HepG2 (cell line): ENCODE results near the gene CACNG5. TPM values are rescaled to one million over a fixed set of nuclear protein-coding genes. Genes with fewer than 3 reads are reported as not detected.
A peak's percentile ranks its signal among the peaks of the same experiment; 100 is the strongest.

Source experiments
- ATAC-seq: fragments of 200-7000 bp; cut with Tn5 transposase; 3 replicates; pipeline ENCODE4 v1.9.1; 2020; ENCODE audit warnings: mild to moderate bottlenecking, moderate library complexity
- BruUV-seq: library from RNA; stranded (reverse); fragments of 400-500 nt; replicated peaks from 2 replicates; lab custom pipeline; 2021; lab: Mats Ljungman, UMichigan
- CTCF ChIA-PET: fragments of 300-600 bp; formaldehyde crosslinking; extraction: SDS; loops from one replicate; lab custom pipeline; 2021; ENCODE audit warnings: low total read pairs, inconsistent platforms, low intra/inter-chr PET ratio; lab: Yijun Ruan, JAX
- POLR2A ChIA-PET: fragments of 350-600 bp; sonication (Branson Sonifier 250); formaldehyde crosslinking; loops from one replicate; lab custom pipeline; 2020; ENCODE audit warnings: antibody characterized with exemption, inconsistent platforms; lab: Yijun Ruan, JAX
- DNase-seq: peaks from one replicate; pipeline ENCODE4 v3.0.0-alpha.2; 2015; ENCODE audit warnings: low spot score
- FAIRE-seq: peaks from 3 replicates; lab custom pipeline; 2011; peaks lifted over from hg19 to GRCh38; lab: Jason Lieb, UNC
- H2AFZ ChIP-seq: one replicate; pipeline ENCODE4 v1.6.1; 2011; ENCODE audit warnings: low read length, inconsistent platforms
- H3K27ac ChIP-seq: fragments of 300-600 bp; 3 replicates; pipeline ENCODE4 v1.8.0; 2011; ENCODE audit warnings: mixed run types, mild to moderate bottlenecking, mixed read lengths, low read length, inconsistent platforms; ENCODE audit not compliant: insufficient read depth; ENCODE audit errors: extremely low read length
- H3K27me3 ChIP-seq, 2 experiments: fragments of 200-600 bp in 1 of 2; 2 replicates in 1 of 2; 3 replicates in 1 of 2; pipeline versions ENCODE4 v1.6.0 to v1.8.0; 2011; ENCODE audit warnings: low read length in 2 of 2, mild to moderate bottlenecking in 2 of 2, moderate library complexity in 2 of 2, inconsistent platforms in 1 of 2; ENCODE audit not compliant: insufficient read depth in 2 of 2, control insufficient read depth in 1 of 2
- H3K36me3 ChIP-seq, 2 experiments: fragments of 200-600 bp in 1 of 2; replicated peaks in 1 of 2; 2 replicates in 1 of 2; 3 replicates in 1 of 2; pipeline versions ENCODE4 v1.5.1 to v1.8.0; 2011; ENCODE audit warnings: low read length in 2 of 2, inconsistent platforms in 1 of 2; ENCODE audit not compliant: insufficient read depth in 2 of 2, control insufficient read depth in 1 of 2
- H3K4me1 ChIP-seq: 2 replicates; pipeline ENCODE4 v1.5.1; 2012; ENCODE audit warnings: low read length, inconsistent platforms; ENCODE audit not compliant: insufficient read depth
- H3K4me2 ChIP-seq: 2 replicates; pipeline ENCODE4 v1.6.0; 2011; ENCODE audit warnings: low read depth, low read length, inconsistent platforms
- H3K4me3 ChIP-seq, 3 experiments: fragments of 200-600 bp in 1 of 3; sonication (generic), shearing (Covaris generic) in 1 of 3; replicated peaks in 1 of 3; 2 replicates each; pipeline ENCODE4 v1.5.1; 2011 to 2016; ENCODE audit warnings: low read length in 3 of 3, inconsistent platforms in 2 of 3, low read depth in 2 of 3, mild to moderate bottlenecking in 2 of 3, control low read depth in 1 of 3, mixed read lengths in 1 of 3; ENCODE audit not compliant: insufficient read depth in 1 of 3
- H3K79me2 ChIP-seq: one replicate; pipeline ENCODE4 v1.6.1; 2011; ENCODE audit warnings: low read length, inconsistent platforms; ENCODE audit not compliant: insufficient read depth
- H3K9ac ChIP-seq: 2 replicates; pipeline ENCODE4 v1.6.0; 2011; ENCODE audit warnings: mild to moderate bottlenecking, low read depth, low read length, inconsistent platforms; ENCODE audit not compliant: insufficient read depth
- H3K9me3 ChIP-seq: 2 replicates; pipeline ENCODE4 v1.5.1; 2012; ENCODE audit warnings: mild to moderate bottlenecking, low read length
- H4K20me1 ChIP-seq: 2 replicates; pipeline ENCODE4 v1.6.0; 2011; ENCODE audit warnings: inconsistent platforms, mild to moderate bottlenecking, low read length, moderate library complexity; ENCODE audit not compliant: insufficient read depth
- ARHGAP35 ChIP-seq: sonication (generic); formaldehyde crosslinking; IDR thresholded peaks from 2 replicates; pipeline ENCODE4 v1.9.0; 2022; ENCODE audit warnings: mild to moderate bottlenecking, inconsistent platforms, moderate library complexity, missing genetic modification reagents, borderline replicate concordance
- GRHL1 ChIP-seq: sonication (generic); formaldehyde crosslinking; conservative IDR thresholded peaks from 2 replicates; pipeline ENCODE4 v1.8.0; 2022; ENCODE audit warnings: missing genetic modification reagents
- HNF4A ChIP-seq: sonication (generic); formaldehyde crosslinking; IDR thresholded peaks from 2 replicates; pipeline ENCODE4 v1.4.0; 2020; ENCODE audit warnings: missing genetic modification reagents
- KLF6 ChIP-seq: IDR thresholded peaks from 2 replicates; pipeline ENCODE4 v1.8.0; 2016; ENCODE audit warnings: missing biosample characterization, missing genetic modification reagents
- LBX2 ChIP-seq: sonication (generic); formaldehyde crosslinking; IDR thresholded peaks from 2 replicates; pipeline ENCODE4 v1.5.0; 2020; ENCODE audit warnings: missing genetic modification reagents, mild to moderate bottlenecking, borderline replicate concordance
- MAZ ChIP-seq, 2 experiments: sonication (generic) in 1 of 2; formaldehyde crosslinking in 1 of 2; IDR thresholded peaks; 2 replicates each; pipeline versions ENCODE4 v1.5.0 to v1.6.1; 2012 to 2020; ENCODE audit warnings: low read depth in 2 of 2, mild to moderate bottlenecking in 2 of 2, borderline replicate concordance in 1 of 2, improper control_type of control experiment in 1 of 2, low read length in 1 of 2, missing genetic modification reagents in 1 of 2, moderate library complexity in 1 of 2
- PHF21A ChIP-seq: sonication (generic); formaldehyde crosslinking; IDR thresholded peaks from 2 replicates; pipeline ENCODE4 v1.5.0; 2020; ENCODE audit warnings: mild to moderate bottlenecking, missing genetic modification reagents
- SALL1 ChIP-seq: sonication (generic); formaldehyde crosslinking; IDR thresholded peaks from 2 replicates; pipeline ENCODE4 v1.8.0; 2022; ENCODE audit warnings: mild to moderate bottlenecking, missing genetic modification reagents
- TAF15 ChIP-seq: fragments of 200-400 bp; formaldehyde crosslinking; IDR thresholded peaks from one replicate; pipeline ENCODE4 v1.6.1; 2018; ENCODE audit warnings: mild to moderate bottlenecking, low read depth, low read length; ENCODE audit not compliant: poor library complexity, severe bottlenecking
- ZBTB3 ChIP-seq: sonication (generic); formaldehyde crosslinking; IDR thresholded peaks from 2 replicates; pipeline ENCODE4 v1.4.0; 2020; ENCODE audit warnings: low read depth, mild to moderate bottlenecking, moderate library complexity, missing genetic modification reagents, borderline replicate concordance
- ZIK1 ChIP-seq: sonication (generic); formaldehyde crosslinking; IDR thresholded peaks from 2 replicates; pipeline ENCODE4 v1.5.0; 2020; ENCODE audit warnings: mild to moderate bottlenecking, low read depth, missing genetic modification reagents, borderline replicate concordance
- ZNF282 ChIP-seq: fragments of 450-650 bp; IDR thresholded peaks from 2 replicates; pipeline ENCODE4 v1.6.1; 2018; ENCODE audit not compliant: partially characterized antibody
- ZNF616 ChIP-seq: sonication (generic); formaldehyde crosslinking; IDR thresholded peaks from 2 replicates; pipeline ENCODE4 v1.5.0; 2020; ENCODE audit warnings: low read depth, mild to moderate bottlenecking, missing genetic modification reagents
- ZNF709 ChIP-seq: sonication (generic); formaldehyde crosslinking; IDR thresholded peaks from 2 replicates; pipeline ENCODE4 v1.5.0; 2020; ENCODE audit warnings: mild to moderate bottlenecking, missing genetic modification reagents
- WGBS: methylation state at CpG from one replicate; pipeline ENCODE4 v1.1.6; 2017; ENCODE audit warnings: low lambda C conversion rate; 5-methylcytosine and 5-hydroxymethylcytosine counted together
- in situ Hi-C: cut with HindIII; loops from 2 replicates; pipeline ENCODE4 v1.10.0; 2017; ENCODE audit warnings: low pct_unique_long_range_greater_than_20kb; ENCODE audit not compliant: extremely low pct_ligation_motif_present
- intact Hi-C: fragments of 100-400 bp; cut with micrococcal nuclease; formaldehyde crosslinking; loops from one replicate; pipeline ENCODE4 v1.10.0; 2022; ENCODE audit not compliant: unreplicated experiment
- polyA plus RNA-seq, 8 experiments: library from polyadenylated mRNA; depleted of rRNA in 3 of 8; stranded (reverse) in 7 of 8; unstranded in 1 of 8; fragments of >200 nt; fragmentation: Illumina TruSeq in 4 of 8; extraction: Trizol in 4 of 8; gene quantifications; 2 replicates each; pipeline versions ENCODE4 v1.2.1 to v1.2.3, GENCODE V29; 2011 to 2016; ENCODE audit warnings: low read depth in 4 of 8, missing spikeins in 1 of 8, mixed read lengths in 1 of 8; ENCODE audit not compliant: insufficient read depth in 1 of 8
- total RNA-seq, 5 experiments: library from RNA; depleted of rRNA; stranded (reverse); fragments of >200 nt; fragmentation: Illumina TruSeq; extraction: Trizol; gene quantifications; 2 replicates each; pipeline ENCODE4 v1.2.3, GENCODE V29; 2016; ENCODE audit warnings: low read depth in 1 of 5

Gene CACNG5
- total and polyA plus RNA-seq, 2 of the 13 experiments (the other 11 are each of a cell fraction or from before 2014, with no cell fraction given) = not detected

GRCh38 chr17:66813296-66813695 is 21.6 kb upstream of the CACNG5 start:
- no peak overlapping the region for H3K27ac ChIP-seq
- H3K9me3 ChIP-seq = peaks cover 10% of the 10 kb centered on the region
- H3K4me2 ChIP-seq = no peak overlapping the region
- no peaks in the 10 kb centered on the region for H3K27me3 ChIP-seq
- peak; percentile 73 for TF ChIP-seq SALL1
- TF ChIP-seq HNF4A (CRISPR knock-in tag) = peak; percentile 43
- TF ChIP-seq PHF21A (CRISPR knock-in tag) = no peak
- no peak overlapping the region for H3K9ac ChIP-seq
- intact Hi-C loops (no loop called here), in situ Hi-C loops (no loop called here)
- ATAC-seq = peak; percentile 55
- no peaks in the 10 kb centered on the region for H3K79me2 ChIP-seq
- no peak for FAIRE-seq
- no peak overlapping the region for H3K4me3 ChIP-seq
- H4K20me1 ChIP-seq = no peaks in the 10 kb centered on the region
- no peak overlapping the region for H2AFZ ChIP-seq
- ChIA-PET CTCF (no interaction called here), POLR2A (no interaction called here)
- H3K4me1 ChIP-seq = peaks cover 18% of the 10 kb centered on the region
- 33% methylated on average over 2 of the region's 2 CpGs for WGBS
- H3K36me3 ChIP-seq = no peaks in the 10 kb centered on the region
- no peak for DNase-seq
- no TSS peak for BruUV-seq

GRCh38 chr17:66814026-66814425 is 20.9 kb upstream of the CACNG5 start:
- no TSS peak for BruUV-seq
- Histone ChIP-seq H3K27me3 (no peaks in the 10 kb centered on the region), H3K36me3 (no peaks in the 10 kb centered on the region), H3K79me2 (no peaks in the 10 kb centered on the region), H3K4me3 (no peak overlapping the region), H2AFZ (no peak overlapping the region), H3K27ac (no peak overlapping the region), H3K9me3 (peaks cover 12% of the 10 kb centered on the region), H3K9ac (no peak overlapping the region), H3K4me2 (no peak overlapping the region), H4K20me1 (no peaks in the 10 kb centered on the region), H3K4me1 (peaks cover 18% of the 10 kb centered on the region)
- ATAC-seq = no peak
- ChIA-PET POLR2A (no interaction called here), CTCF (no interaction called here)
- in situ Hi-C loops = no loop called here
- 56% methylated on average over 6 of the region's 6 CpGs for WGBS
- intact Hi-C loops = no loop called here
- FAIRE-seq = no peak
- TF ChIP-seq ZNF616 (no peak), ZIK1 (CRISPR knock-in tag) (no peak), KLF6 (CRISPR knock-in tag) (no peak), TAF15 (no peak), ZNF282 (no peak), MAZ (IDR thresholded peaks at IDR 0.05; ENCODE audit: borderline replicate concordance, low read depth, low read length) (no peak), MAZ (CRISPR knock-in tag; IDR thresholded peaks at IDR 0.05; ENCODE audit: low read depth) (no peak), ZBTB3 (CRISPR knock-in tag) (no peak), ZNF709 (CRISPR knock-in tag) (no peak), GRHL1 (CRISPR knock-in tag) (no peak), LBX2 (CRISPR knock-in tag) (no peak), ARHGAP35 (CRISPR knock-in tag) (no peak)
- no peak for DNase-seq
